Measurements from ENCODE around the gene FBXW4.

FBXW4 gene

DNA sequence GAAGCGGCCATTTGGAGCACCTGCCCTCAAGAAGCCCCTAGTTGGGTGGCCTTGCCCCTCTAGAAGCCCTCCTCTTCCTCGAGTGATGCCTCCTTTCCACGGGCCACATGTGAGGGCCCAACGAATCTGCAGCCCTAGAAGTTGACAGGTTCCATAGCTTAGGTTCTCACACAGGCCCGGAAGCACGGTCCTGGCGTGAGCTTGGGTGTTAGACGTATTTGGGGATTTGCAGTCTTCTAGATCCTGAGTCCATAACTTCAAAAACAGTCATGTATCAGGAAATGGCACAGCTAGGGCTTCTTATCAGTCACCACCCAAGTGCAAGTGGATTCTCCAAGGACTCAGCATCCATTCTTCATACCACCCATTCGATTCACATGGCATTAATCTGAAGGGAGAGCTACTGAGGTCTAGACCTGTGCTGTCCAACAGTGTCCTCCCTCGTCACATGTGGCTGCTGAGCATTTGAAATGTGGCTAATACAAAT lies 477 bp upstream of the FBXW4 start:
- DNase-seq (ENCODE audit: low spot score), result no peak

DNA sequence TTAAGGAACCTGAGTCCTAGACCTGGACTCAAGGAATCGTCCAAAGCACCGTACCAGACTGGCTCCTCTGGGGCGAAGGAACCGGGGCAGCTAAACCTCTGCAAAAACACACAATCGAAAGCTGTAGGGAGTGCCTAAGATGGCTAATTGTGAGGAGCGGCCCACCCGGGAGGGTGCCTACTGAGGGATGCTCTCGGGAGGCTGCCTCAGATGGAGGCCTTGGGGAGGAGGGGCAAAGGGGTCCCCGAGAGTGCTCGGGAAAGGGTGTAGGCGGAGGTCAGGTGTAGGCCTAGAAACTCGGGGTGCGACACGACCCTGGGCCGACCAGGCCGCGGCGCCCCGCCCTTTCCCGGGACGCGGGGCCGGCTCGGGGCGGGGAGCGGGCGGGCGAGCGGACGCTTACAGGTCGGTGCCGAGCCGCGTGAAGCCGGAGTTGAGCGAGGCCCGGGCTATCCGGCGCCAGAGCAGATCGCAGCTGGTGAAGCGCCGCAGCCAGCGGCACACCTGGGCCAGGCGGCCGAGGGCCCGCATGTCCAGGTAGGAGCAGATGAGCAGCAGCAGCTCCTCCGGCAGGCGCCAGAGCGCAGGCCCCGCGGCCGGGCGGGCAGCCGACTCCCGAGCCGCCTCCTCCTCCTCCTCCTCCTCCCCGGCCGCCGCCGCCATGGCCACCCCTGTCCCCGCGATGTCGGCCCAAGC lies 844 bp downstream of the FBXW4 start:
- no peak for DNase-seq (ENCODE audit: low spot score)

DNA sequence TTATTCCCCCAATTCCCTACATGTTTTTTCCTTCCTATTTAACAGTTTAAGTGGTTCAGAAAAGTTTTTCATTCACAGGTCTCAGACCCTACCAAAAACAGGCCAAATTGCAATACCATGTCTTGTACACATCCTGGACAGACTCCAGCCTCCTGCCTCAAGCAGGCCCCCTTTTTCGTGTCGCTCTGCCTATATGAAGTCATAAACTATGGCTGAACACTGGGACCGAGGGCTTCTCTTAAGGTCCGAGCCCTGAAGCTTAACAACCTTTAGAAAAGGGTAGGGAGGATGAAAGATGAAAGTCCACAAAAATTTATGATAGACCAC lies 1.4 kb downstream of the FBXW4 start:
- DNase-seq (ENCODE audit: low spot score), result no peak

DNA sequence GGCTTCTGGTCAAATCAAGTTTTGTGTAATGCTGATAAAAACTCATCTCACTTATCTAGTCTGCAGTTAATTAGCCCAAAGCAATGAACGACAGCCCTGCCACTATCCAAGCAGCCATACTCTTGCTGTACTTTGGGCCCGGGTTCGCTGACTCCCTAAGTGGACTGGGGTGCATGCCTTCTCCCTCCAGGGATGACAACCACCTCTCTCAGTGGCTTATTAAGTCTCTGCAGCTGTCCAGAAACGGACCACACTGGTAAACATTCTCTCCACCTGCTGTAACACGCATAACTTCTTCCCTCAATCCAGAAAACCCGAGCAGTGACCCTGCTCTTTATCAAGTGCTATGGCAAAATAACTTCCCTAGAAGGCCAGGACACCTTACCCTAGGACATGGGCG lies 3.9 kb downstream of the FBXW4 start:
- no peak for DNase-seq (ENCODE audit: low spot score)

DNA sequence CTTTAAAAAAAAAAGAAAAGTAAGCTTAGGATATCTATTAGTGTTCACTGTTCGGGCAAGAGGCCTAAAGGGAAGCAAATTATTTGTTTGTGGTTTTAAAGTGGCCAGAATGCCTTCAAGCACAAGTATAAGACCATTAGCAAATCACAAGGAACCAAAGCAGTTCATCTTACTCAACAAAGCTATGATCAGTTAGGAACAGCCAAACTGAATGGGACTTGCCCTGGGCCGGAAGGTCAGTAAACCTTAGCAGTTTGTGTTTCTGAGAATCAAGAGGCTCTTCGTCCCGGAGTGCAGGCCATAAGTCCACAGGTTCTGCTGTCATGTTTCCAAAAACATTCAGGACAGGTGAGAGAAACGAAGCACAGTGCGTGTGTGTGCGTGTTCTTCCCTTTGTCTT lies 4.5 kb downstream of the FBXW4 start:
- no peak for DNase-seq (ENCODE audit: low spot score)

DNA sequence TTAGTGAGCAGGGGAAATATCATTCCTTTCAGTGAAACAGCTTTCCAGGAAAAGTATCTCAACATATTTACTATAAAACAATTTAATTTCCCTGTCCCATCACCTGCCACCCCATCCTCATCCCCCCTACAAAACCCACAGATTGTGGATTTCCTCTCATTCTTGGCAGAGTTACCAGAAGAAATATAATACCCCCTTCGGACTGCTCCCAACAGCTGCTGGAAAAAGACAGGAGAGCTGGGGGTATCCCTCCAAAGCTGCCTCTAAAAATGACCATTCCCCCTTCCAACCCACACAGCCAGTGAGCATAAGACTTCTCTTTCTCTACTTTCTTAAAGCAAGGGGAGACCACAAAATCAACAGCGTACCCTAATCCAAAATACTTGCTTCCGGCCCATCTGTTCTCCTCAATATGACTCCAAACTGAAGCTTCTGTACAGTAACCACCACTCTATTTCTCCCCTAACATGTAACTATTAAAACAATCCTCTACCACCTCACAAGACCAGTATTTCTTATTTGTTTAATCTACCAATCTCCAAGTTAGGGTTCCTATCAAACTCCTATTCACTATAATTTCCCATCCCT lies 7.8 kb downstream of the FBXW4 start:
- DNase-seq (ENCODE audit: low spot score), result no peak

DNA sequence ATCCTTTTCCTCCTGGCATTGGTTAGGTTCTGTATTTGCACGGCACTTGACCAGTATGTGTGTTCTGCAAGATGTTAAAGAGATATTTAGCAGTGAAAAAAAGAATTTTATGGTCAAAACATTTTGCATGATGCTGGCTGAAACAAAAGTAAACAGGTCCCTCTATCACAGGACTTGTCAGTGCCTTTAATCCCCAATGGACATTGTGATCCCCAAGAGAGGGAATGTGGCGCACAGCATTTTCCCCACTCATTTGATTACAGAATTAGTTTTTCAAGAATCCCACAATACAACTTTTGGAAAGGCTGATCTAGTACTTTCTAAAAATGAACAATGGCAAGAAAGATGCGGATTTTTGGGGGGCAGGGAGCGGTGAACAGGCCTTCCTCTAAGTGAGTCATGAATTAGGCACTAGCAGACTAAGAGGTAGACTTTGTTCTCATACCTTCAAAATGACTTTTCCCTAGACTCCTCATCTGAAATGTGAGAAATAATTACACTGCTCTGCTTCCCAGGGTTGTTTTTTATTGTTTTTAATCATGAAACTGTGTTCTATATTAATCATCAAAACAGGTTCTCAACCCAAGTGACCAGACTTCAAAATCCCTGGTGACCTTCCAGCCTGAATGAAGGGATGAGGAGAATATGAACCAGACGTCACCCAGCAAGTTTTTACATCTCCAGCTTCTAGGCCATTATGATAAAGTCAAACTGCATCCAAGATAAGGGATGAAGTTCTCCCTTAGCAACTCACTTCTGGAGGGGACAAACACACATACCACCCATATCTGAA lies 8.6 kb downstream of the FBXW4 start:
- DNase-seq (ENCODE audit: low spot score), result no peak

DNA sequence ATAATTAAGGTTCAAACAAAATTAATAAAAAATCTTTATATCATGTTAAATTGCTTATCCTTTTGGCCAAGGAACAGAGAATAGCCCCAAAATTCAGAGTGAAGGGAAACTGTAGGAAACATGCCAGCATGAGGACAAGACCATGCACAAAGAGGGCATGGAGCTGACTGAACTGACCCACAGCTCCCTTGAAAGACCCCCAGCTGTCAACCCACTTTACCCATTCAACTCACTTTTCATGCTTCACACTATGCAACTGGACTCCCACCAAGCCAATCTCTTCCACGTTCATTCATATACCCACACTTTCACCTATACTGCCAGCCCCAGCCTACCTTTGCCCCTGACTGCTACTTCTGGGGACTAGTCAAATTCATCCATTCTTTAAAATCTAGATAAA lies 10.2 kb downstream of the FBXW4 start:
- DNase-seq (ENCODE audit: low spot score), result no peak

DNA sequence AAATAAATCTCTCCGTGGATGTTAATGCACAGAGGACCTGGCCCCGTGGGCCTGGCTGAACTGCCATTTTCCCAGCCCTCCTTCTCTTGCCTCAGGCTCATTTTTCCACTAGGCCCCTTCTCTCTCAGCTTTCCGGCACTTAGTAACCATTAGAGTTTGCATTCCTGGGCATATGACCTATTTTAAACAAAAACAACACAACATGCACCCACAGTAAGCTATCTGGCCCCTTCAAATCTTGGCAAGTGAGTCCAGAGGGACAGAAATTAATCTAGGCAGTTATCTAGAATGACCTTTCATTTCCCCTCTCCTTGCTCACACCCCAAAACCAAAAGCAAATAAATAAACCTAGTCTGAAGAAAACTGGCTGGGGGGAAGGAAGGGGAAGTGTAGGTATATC lies 11.7 kb downstream of the FBXW4 start:
- DNase-seq (ENCODE audit: low spot score), result no peak

DNA sequence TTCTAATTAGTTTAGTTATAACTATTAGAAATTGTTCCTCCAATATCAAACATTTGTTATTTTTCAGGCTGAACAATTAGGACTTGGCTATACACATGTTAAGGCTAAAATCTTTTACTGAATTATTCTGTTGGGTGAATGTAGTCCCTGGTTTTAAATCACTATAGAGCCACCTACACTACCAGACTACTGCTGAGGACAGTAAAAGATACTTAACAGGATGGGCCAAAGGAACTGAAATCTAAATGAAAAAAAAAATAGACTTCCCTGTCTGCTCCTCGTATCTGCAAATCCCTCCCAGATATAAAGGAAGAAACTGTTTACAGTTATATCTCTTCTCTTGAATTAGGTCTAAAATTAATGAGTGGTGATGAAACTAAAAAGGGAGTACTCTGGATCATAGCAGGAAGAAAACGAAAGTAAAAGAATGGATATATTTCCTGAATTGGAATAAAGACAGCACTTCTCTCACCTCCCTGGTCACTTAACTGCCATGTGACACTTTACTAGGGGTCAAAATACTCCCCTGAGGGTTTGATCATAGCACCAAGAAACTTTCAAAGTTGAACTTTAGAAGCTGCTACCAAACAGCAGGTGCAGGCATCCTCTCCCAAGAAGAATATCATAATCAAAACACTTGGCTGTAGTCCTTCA lies 12.7 kb downstream of the FBXW4 start:
- DNase-seq (ENCODE audit: low spot score), result no peak

DNA sequence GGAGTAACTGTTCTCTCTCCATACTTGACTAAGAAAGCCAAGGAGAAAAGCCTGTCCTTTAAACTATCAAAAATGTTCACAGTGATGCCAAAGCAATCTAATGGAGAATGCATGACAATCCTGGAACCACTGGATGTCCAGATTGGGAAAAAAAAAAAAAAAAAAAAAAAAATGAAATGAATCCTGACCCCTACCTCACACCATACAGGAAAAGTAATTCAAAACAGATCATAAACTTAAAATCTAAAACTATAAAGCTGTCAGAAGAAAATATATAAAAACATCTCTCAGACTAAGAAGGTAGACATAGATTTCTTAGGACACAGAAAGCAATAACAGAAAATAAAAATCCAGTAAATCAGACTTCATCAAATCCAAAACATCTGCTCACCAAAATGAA lies 18.4 kb downstream of the FBXW4 start:
- no peak for DNase-seq (ENCODE audit: low spot score)

DNA sequence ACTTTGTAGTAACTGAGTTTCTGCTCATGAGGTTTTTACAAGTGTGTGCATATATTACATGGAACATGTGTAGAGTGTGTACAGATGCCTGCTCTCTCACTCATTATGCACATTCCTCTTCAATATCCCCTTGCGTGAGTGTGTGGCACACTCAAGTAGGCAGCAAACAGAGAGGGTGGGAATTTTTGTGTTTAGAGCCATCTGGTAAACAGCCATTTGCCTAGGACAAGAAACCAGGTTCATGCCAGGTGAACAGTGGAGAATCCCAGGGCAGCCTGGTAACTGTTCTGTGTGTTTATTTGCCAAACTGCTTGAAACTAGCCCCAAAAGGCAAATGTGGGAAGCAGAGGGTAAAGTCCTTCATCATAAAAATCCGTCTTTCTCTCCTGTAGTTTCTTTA lies 19.9 kb downstream of the FBXW4 start:
- no peak for DNase-seq (ENCODE audit: low spot score)

DNA sequence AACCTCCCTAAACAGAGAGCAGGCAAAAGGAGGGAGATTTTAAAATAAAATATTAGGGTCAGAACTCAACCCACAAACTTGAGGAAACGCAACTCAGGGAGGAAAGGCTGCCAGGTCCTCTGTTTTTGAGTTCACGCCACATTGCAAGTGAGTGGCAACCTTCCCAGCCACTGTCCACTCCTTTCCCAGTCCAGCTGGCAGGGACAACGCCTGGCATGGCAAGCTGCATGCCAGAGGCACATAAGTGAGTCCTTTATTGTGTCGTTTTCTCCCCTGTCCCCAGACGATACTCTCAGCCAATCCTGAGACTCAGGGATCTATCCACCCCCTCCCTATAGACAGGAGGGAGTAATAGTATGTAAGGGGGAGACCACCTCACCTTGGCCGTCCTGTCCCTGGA lies 22.4 kb downstream of the FBXW4 start:
- no peak for DNase-seq (ENCODE audit: low spot score)

DNA sequence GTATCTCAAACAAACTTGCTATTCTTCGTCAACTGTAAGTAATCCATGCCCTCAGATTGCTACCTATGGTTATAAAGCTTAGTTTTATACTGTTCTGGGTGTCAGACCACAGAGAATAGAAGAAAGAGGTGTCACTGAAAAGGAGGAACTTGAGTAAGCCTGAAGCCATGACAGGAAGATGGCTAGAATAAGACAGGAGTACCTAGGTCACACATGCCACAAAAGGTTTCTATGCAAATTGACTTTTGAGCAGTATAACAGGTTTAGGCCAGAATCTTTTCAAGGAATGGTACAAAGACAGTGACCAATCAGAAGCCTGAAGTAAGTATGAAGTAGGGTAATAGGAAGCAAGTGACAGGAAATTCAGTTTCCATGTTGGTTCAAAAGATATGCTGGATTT lies 23.5 kb downstream of the FBXW4 start:
- no peak for DNase-seq (ENCODE audit: low spot score)

DNA sequence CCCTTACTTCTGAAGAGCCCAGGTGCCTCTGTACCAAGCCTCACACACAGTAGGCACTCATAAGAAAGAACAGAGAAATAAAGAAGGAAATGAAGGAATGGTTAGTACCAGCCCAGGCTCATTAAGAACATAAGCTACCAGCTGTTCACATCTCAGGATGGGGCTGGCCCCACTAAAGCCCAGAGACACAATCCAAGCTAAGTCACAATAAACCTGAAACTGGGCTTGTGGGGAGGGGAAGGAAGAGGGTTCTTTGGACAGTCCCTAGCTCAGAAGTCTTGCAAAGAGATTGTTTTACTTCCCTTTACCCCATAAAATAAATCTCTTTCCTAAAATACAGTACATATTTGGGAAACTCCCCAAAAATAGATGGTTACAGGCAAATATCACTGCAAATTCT lies 24.3 kb downstream of the FBXW4 start:
- no peak for DNase-seq (ENCODE audit: low spot score)

DNA sequence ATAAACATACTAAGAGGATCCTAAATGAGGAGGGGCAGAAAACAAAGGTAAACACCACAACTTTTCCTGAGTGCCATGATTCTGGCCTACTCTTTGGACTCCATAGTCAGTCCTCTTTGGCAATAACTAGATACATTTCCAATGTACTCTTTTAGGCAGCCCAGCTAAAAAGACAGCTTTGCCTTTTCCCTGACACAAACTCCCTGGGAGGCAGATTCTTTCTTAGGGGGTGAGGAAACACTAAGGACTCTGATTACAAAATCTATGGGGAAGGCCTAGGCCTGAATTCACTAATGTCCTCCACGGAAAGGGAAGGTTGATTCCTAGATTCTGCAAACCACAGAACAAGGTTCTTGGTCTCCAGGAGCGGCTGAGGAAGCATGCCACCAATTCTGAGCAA lies 25.8 kb downstream of the FBXW4 start:
- no peak for DNase-seq (ENCODE audit: low spot score)

DNA sequence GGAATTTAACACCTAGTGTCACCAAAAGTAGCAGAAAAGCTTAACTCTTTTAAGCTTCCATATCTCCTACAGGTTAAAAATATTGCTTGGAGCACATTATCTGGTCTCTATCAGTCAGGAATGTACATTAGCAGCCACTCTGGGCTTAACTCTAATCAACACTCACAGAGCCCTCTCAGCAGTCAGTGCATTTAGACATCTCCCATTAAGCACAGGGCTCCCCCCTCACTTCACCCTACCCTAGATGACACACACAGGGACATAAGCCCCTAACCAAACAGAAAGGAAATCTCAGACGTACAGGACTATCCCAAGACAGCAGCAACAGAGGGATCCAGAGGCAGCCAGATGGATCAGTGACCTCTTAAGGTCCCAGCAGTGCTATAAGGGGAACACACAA lies 26.4 kb downstream of the FBXW4 start:
- no peak for DNase-seq (ENCODE audit: low spot score)

DNA sequence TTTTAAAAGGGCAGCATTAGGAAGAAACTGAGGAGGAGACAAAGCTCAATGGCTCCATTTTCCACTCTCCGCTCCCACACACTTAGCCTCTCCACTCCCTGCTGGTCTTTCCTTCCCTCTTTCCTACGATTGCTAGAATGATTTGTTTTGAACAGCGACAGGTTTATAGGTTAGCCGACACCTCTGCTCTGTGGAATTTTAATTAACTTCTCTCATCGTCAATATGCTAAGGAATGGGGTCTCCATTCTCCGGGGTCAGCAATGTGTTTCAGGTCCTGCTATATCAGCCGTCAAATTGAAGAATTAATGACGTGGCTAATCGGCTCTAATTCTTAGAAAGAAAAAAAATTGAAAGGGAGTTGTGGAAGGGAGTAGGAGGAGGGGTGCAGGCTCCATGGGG lies 28.9 kb downstream of the FBXW4 start:
- DNase-seq (ENCODE audit: low spot score), result no peak

DNA sequence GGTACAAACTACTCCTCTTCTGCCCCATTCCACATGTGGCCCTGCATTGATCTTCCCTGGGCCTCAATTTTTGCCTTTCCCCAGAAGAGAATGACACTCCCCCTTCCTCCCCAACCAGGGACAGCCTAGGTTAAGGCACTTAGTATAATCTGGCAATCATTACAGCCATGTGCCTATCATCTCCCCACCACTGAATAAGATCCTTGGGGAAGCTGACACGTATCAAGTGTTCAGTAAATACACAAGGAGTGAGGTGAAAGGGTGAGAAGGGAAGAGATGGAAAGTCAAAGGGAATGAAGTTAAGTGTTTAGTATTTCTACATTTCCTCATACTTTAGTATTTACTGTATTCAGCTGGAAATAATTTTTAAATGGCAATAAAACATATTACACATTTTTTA lies 31.9 kb downstream of the FBXW4 start:
- DNase-seq (ENCODE audit: low spot score), result no peak

DNA sequence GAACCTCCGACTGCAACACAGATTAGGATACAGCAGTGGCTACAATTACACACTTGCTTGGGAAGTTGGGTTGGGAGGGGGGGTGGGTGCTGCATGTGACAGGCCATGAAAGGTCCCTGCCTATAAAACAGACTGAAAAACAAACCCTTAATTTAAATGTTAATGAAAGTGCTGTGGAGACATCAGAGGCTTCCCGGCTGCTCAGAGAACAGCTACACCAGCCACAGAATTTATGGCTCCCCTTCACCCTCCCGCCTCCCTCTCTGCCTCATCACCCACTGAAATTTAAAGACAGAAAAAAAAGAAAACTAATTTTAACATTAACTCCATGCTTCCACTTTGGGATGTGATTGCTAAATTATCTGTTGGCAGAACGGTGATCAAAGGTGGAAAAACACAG lies 34.7 kb downstream of the FBXW4 start:
- DNase-seq (ENCODE audit: low spot score), result no peak

DNA sequence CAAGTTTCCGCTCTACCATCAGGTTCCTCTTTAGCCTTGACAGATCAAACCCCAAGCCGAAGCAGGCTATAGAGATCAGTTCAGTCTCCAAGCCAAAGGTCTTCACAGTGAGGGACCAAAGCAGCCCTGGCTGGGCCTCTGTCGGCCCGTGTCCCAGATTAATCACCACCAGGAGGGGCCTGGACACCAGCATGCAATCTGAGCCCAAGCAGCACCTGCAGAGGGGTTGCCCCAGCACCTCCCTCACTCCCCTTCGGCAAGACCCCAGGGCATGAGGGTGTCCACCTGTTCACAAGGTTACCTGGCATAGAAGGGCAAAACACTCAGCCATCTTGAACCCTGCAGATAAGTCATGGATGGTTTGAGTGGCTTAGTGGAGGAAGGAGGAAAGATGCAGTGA lies 36.0 kb downstream of the FBXW4 start:
- no peak for DNase-seq (ENCODE audit: low spot score)

DNA sequence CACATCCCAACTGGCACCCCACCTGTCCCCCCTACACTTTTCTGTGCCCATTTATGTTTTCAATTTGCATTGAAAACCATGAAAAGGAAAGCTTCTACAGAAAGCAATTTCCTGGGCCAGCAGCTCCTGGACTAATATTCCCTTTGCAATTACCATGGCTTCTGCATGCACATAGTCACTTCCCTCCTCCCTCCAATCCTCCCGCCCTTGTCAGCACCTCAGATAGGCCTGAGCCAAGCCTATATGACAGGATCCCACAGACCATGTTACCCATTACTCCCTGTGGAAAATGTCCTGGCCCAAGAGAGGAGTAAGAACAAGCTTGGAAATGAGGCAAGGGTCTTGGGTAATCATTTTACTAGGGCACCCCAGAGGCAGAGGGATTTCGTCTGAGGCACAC lies 38.1 kb downstream of the FBXW4 start:
- no peak for DNase-seq (ENCODE audit: low spot score)

DNA sequence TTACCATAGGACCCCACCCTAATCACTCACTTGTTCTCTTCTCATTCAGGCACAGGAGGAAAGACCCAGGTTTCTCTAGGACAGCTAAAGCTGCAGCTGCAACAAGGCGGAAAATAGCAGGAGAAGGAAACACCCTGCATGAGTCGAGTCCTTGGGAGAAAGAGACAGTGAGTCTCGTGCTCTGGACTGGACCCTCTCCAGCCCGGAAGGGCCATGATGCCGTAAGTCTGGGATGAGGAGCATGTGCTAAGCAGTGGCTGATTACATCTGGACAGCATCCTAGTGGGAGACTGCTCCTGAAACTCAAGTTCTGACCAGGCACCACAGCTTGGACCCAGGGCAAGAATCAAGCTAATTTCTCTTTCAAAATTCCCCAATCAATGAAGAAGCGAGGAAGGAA lies 39.4 kb downstream of the FBXW4 start:
- DNase-seq (ENCODE audit: low spot score), result no peak

All from ecto neural progenitor cell (in vitro differentiated cells).